Cardiac fibroblast (primary cell): Measurements from ENCODE around the gene ATP10A.
A peak's percentile ranks its signal among the peaks of the same experiment; 100 is the strongest.

Experiments used
- DNase-seq, 2 donors: peaks; one replicate each; pipeline versions ENCODE4 v3.0.0 to v3.0.0-alpha.2; 2010; ENCODE audit warnings: low read depth in 2 of 2
- H3K4me3 ChIP-seq, 2 donors: replicated peaks in 1 of 2; 1 replicate in 1 of 2; 2 replicates in 1 of 2; pipeline ENCODE4 v1.5.1; 2011; ENCODE audit warnings: low read depth in 2 of 2, low read length in 2 of 2, mild to moderate bottlenecking in 2 of 2, moderate library complexity in 1 of 2
- CTCF ChIP-seq: IDR thresholded peaks from one replicate; pipeline ENCODE4 v1.5.1; 2011; ENCODE audit warnings: low read depth, mild to moderate bottlenecking, low read length, inconsistent platforms

ATP10A gene

GRCh38 chr15:25712192-25712960 is 150.8 kb downstream of the ATP10A start:
- H3K4me3 ChIP-seq: no peak overlapping the region
- no peak for DNase-seq
- no peak for TF ChIP-seq CTCF

GRCh38 chr15:25711691-25712090 is 151.4 kb downstream of the ATP10A start:
- no peak overlapping the region for H3K4me3 ChIP-seq
- no peak for DNase-seq
- TF ChIP-seq CTCF: no peak

- no peak for DNase-seq
- TF ChIP-seq CTCF: no peak
- H3K4me3 ChIP-seq: no peak overlapping the region
Measured at GRCh38 chr15:25711164-25711563, 152.0 kb downstream of the ATP10A start.

- peak; percentile 70 for TF ChIP-seq CTCF
- DNase-seq: peak; percentile 19 to 28
- no peak overlapping the region for H3K4me3 ChIP-seq
Measured at GRCh38 chr15:25710184-25710583, 152.9 kb downstream of the ATP10A start.

GRCh38 chr15:25709437-25710159 is 153.5 kb downstream of the ATP10A start:
- DNase-seq: no peak
- H3K4me3 ChIP-seq: no peak overlapping the region
- TF ChIP-seq CTCF: no peak

- no peak for DNase-seq
- TF ChIP-seq CTCF: no peak
- no peak overlapping the region for H3K4me3 ChIP-seq
Measured at GRCh38 chr15:25708391-25708790, 154.7 kb downstream of the ATP10A start.
